CD4-positive, alpha-beta T cell treated with Interleukin-15 for 4 hours (primary cell): ENCODE measurements around the gene TRIM44.
"Not testable (repeated sequence)": the region's sequence is repeated elsewhere in the genome, so short reads cannot be mapped to it uniquely, and the experiment has no call there.

Experiments
- DNase-seq: peaks from one replicate; pipeline ENCODE4 v3.0.0-alpha.2; 2020; ENCODE audit warnings: low spot score

Gene TRIM44

DNA sequence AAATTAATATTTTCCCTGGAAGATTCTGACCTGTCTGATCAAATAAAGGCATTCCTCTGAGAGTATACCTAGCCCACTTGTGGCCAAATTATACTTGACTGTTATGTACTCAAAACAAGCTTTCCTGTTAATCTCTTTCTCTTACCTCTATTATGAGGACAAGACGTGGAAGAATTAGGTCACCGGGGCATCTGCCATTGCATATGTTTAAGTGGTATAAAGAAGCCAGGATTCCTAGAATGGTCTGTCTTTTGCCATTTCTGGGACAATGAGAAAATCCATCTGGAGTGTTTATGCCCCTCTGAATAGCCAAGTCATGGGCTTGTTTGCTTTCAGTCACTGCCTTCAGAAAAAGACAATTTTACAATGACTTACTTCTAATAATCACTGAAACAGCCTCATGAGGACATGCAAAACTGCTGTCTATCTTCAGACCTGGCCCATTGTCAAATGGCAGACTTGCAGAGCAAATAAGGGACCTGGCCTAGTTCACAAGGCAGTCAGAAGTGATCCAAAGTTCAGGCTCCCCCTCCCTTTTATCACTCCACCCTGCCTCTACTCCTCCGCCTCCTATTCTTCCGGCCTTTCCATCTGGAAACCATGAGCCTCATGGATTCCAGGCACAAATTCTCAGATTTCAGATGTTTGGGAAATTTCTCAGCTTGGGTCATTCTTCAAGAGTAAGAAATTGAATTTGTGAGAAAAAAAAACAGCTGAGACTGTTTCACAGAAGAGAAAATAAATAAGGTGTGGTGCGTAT, 153.2 kb downstream of the TRIM44 start:
- DNase-seq, result no peak

- no peak for DNase-seq
Measured at GRCh38 chr11:35820614-35821013, 158.0 kb downstream of the TRIM44 start.

DNA sequence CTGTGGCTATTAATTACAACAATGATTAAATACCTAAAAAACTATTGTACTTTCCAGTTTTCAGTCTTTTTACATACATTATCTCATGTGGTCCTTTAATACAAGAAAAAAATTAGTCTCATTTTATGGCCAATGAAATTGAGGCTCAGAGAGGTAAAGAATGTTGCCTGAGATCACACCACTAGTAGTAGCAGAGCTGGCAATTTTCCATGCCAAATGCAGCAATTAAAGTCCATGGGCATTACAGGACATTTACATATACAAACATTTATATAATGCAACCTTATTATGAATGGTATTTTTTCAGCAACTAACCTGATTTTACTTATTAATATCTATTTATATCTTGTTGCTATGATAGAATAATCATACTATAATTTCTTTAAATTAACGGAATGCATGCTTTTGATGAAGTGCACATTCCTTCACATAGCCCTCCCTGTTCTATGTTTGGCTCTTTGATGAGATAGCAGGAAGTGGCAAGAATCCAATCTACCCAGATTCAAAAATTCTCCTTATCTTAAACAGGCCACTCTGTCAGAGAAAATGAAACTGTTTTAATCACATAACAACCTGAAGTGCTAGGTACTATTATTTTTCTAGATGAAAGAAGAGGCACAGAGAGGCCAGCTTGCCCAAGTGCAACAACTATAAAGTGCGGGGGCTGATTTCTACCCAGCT, 160.4 kb downstream of the TRIM44 start:
- DNase-seq, result no peak

- no peak for DNase-seq
Measured at GRCh38 chr11:35823742-35824298, 161.2 kb downstream of the TRIM44 start.

DNA sequence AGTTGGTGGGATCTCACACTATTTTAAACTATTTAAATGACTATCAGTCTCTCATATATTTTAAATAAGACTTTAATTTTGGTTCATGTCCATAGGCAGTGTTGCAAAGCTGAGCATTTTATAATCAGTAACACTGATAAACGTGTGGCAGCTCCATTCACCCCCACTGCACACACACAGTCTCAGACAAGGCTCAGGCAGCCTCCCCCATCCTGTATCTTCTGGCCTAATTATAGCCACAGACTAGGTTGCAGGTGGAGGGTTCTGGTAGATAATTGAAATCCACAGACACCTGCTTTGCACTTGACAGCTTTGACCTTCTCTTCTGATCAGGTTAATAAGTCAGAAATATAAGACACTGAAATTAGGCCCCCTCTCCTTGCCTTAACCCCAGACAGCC, 162.8 kb downstream of the TRIM44 start:
- DNase-seq, result no peak

DNA sequence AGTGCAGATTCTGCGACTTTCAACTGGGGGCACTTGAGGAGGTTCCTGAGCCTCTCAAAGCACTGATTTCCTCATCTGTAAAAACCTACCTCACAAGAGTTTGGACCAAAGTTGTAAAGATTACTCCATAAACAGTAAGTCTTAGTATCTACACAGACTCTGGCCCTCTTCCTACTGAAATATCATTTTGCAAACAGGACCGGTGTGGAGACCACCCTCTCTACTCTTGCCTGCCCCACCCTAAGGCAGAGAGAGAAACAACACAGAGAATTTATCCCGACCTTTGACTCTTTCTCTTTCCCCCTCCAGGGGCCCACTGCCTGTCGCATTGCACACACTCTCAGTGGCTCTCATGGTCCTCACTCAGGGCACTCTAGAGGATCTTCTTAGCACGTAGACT, 163.4 kb downstream of the TRIM44 start:
- no peak for DNase-seq

- no peak for DNase-seq
Measured at GRCh38 chr11:35826949-35827348, 164.4 kb downstream of the TRIM44 start.

- no peak for DNase-seq
Measured at GRCh38 chr11:35836205-35836604, 173.6 kb downstream of the TRIM44 start.

GRCh38 chr11:35838071-35838470, 175.5 kb downstream of the TRIM44 start:
- DNase-seq, result no peak

DNA sequence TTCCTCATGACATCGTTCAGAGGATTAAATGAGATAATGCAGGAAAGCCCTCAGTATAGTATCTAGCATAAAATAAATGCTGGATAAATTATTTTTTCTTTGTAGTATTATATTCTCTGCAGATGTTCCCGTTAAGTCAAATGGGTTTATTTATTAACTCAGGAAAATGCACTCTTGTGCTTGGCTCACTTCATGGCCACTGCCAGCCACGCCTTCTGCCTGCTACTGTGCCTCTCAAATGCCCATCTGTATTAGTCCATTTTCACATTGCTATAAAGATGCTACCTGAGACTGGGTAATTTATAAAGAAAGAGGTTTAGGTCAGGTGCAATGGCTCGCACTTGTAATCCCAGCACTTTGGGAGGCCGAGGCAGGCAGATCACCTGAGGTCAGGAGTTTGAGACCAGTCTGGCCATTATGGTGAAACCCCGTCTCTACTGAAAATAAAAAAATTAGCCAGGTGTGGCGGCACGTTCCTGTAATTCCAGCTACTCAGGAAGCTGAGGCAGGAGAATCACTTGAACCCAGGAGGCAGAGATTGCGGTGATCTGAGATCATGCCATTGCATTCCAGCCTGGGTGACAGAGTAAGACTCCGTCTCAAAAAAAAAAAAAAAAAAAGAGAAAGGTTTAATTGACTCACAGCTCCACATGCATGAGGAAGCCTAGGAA, 176.3 kb downstream of the TRIM44 start:
- DNase-seq, result not testable (repeated sequence)

GRCh38 chr11:35839368-35840161, 177.0 kb downstream of the TRIM44 start:
- DNase-seq, result no peak

- no peak for DNase-seq
Measured at GRCh38 chr11:35841733-35842132, 179.2 kb downstream of the TRIM44 start.

DNA sequence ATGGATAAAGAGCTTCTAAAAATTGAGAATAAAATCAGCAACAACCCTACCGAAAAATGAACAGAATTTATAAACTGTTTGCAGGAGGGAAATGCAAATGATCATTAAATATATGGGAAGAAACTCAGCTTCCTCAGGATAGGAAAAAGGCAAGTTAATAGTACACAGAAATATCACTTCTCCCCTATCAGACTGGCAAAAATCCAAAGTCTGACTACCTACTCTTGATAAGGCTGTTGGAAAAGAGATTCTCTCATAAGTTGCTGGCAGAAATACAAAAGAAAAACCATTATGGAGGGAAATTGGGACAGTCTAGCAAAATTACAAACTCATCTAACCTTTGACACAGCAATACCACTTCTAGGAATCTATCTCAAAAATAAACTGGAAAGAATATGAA, 180.4 kb downstream of the TRIM44 start:
- DNase-seq, result no peak

GRCh38 chr11:35844579-35844978, 182.0 kb downstream of the TRIM44 start:
- no peak for DNase-seq

GRCh38 chr11:35845860-35846259, 183.3 kb downstream of the TRIM44 start:
- no peak for DNase-seq

GRCh38 chr11:35846874-35847273, 184.3 kb downstream of the TRIM44 start:
- no peak for DNase-seq

- DNase-seq, result no peak
Measured at GRCh38 chr11:35847473-35847872, 184.9 kb downstream of the TRIM44 start.

GRCh38 chr11:35848616-35849015, 186.0 kb downstream of the TRIM44 start:
- DNase-seq, result no peak

GRCh38 chr11:35850191-35850590, 187.6 kb downstream of the TRIM44 start:
- no peak for DNase-seq

GRCh38 chr11:35851342-35851741, 188.8 kb downstream of the TRIM44 start:
- no peak for DNase-seq

DNA sequence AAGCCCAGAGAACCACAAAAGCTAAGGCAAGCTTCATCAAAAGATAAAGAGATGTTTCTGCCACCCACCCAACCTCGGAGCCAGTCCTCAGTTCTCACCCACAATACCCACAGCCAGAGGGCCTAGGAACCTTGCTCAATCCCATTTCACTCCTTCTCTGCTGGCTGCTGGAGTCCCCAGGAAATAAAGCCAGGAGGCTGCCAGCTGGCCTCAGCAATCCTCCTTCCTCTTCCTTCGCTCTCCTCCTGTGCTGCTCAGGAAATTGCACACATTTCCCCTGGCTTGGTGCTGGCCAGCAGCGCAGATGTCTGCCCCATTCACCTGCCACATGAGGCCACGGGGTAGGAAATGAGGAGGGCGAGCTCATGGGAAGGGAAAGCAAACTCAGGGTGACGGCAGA, 189.5 kb downstream of the TRIM44 start:
- no peak for DNase-seq

GRCh38 chr11:35853971-35854370, 191.4 kb downstream of the TRIM44 start:
- DNase-seq, result no peak
